Sigmoid colon (tissue), 7 donors: ENCODE results near the gene RAPSN. TPM values are rescaled to one million over a fixed set of nuclear protein-coding genes. Genes with fewer than 3 reads are reported as not detected.
A peak's percentile ranks its signal among the peaks of the same experiment; 100 is the strongest.

ENCODE experiments used
- DNase-seq: peaks from one replicate; pipeline ENCODE4 v3.0.0-alpha.2; 2019
- H3K27ac ChIP-seq, 4 donors: fragments of 200-600 bp; sonication (generic); one replicate each; pipeline ENCODE4 v1.5.1; 2016 to 2019; ENCODE audit warnings: mild to moderate bottlenecking in 1 of 4
- H3K27me3 ChIP-seq, 3 donors: fragments of 200-600 bp; sonication (generic); one replicate each; pipeline ENCODE4 v1.5.1; 2019; ENCODE audit warnings: mild to moderate bottlenecking in 1 of 3
- H3K36me3 ChIP-seq, 4 donors: fragments of 200-600 bp; sonication (generic); one replicate each; pipeline ENCODE4 v1.5.1; 2016 to 2019
- H3K4me1 ChIP-seq, 4 donors: fragments of 200-600 bp; sonication (generic); one replicate each; pipeline ENCODE4 v1.5.1; 2017 to 2019
- H3K4me3 ChIP-seq, 4 donors: fragments of 200-600 bp; sonication (generic); one replicate each; pipeline ENCODE4 v1.5.1; 2017 to 2019; ENCODE audit warnings: mild to moderate bottlenecking in 2 of 4, moderate library complexity in 1 of 4
- H3K9me3 ChIP-seq, 4 donors: fragments of 200-600 bp in 3 of 4; sonication (generic) in 3 of 4; one replicate each; pipeline versions ENCODE4 v1.5.1 to v1.6.1; 2013 to 2019
- EP300 ChIP-seq, 4 donors: sonication (generic); formaldehyde crosslinking; IDR thresholded peaks; one replicate each; pipeline ENCODE4 v1.6.1; 2017; ENCODE audit warnings: antibody characterized with exemption in 4 of 4
- POLR2A ChIP-seq, 2 donors: fragments of 450-650 bp; IDR thresholded peaks; one replicate each; pipeline ENCODE4 v1.6.1; 2016; ENCODE audit warnings: antibody characterized with exemption in 2 of 2, mild to moderate bottlenecking in 2 of 2, moderate library complexity in 2 of 2
- POLR2AphosphoS5 ChIP-seq, 4 donors: sonication (generic); formaldehyde crosslinking; IDR thresholded peaks; one replicate each; pipeline ENCODE4 v1.6.1; 2017; ENCODE audit warnings: antibody characterized with exemption in 4 of 4
- WGBS, 2 donors: extraction: QIAGEN DNeasy Blood & Tissue Kit; methylation state at CpG; one replicate each; pipeline ENCODE4 v1.1.7; 2013; 5-methylcytosine and 5-hydroxymethylcytosine counted together
- intact Hi-C: fragments of 100-400 bp; cut with DNase I; formaldehyde crosslinking; loops from one replicate; pipeline ENCODE4 v1.15.1; 2023
- polyA plus RNA-seq, 3 donors: library from polyadenylated mRNA; stranded (reverse); fragments of 200-250 nt; gene quantifications; one replicate each; pipeline ENCODE4 v1.2.3, GENCODE V29; 2013
- total RNA-seq, 4 donors: library from RNA; depleted of rRNA; stranded (reverse); fragments of >200 nt; gene quantifications; one replicate each; pipeline ENCODE4 v1.1.0, GENCODE V29; 2016
- TF ChIP-seq, protein P1 (sequence below), 4 experiments: fragments of 450-650 bp in 3 of 4; fragments of 200-600 bp in 1 of 4; IDR thresholded peaks; one replicate each; pipeline ENCODE4 v1.5.1; 2016 to 2019; ENCODE audit warnings: antibody characterized with exemption in 4 of 4, mild to moderate bottlenecking in 3 of 4, moderate library complexity in 2 of 4
- donor health status: healthy with polysubstance abuse.
- donor health status: Bipolar disorder and iron deficiency.
- donor health status: healthy.

Gene RAPSN
- total and polyA plus RNA-seq, 7 donors, result 0.27 to 0.61 (median 0.46) TPM; not detected in 3

DNA sequence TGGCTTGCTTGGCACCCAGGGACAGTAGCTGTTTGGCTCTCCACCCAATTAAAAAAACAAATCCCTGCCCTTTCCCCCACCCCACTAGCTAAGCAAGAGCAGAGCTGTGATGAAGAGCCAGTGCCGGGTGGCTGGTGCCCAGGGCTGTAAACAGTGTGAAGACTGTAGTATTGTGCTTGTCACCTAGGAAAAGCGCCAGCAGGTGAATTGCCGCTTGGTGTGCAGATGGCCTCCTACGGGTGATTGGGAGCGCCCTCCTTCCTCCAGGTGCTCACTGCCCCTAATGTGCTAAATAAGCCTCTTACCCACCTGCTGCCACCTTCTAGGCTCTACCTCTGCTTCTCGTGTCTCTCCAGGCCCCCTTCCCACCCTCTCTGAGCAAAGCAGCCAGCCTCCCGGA lies 18.4 kb upstream of the RAPSN start:
- peaks cover 0 to 47% (median 32%) of the 10 kb centered on the region in 4 donors for H3K36me3 ChIP-seq
- H3K27ac ChIP-seq, result peak overlapping the region; percentile 64 to 78 (median 71)
- intact Hi-C loops, result loop anchor here (5.0 kb wide), 2 partner anchors 85 to 100 kb away; partner anchors contain the start of genes CELF1 and PTPMT1
- H3K4me1 ChIP-seq, result peaks cover 0 to 70% (median 64%) of the 10 kb centered on the region in 4 donors
- no peaks in the 10 kb centered on the region for H3K9me3 ChIP-seq
- no peaks in the 10 kb centered on the region for H3K27me3 ChIP-seq
- peak; percentile 70 for DNase-seq
- TF ChIP-seq EP300 (IDR thresholded peaks at IDR 0.05) (no peak), POLR2A (IDR thresholded peaks at IDR 0.05) (no peak), POLR2AphosphoS5 (IDR thresholded peaks at IDR 0.05) (no peak)
- TF ChIP-seq, protein P1, sequence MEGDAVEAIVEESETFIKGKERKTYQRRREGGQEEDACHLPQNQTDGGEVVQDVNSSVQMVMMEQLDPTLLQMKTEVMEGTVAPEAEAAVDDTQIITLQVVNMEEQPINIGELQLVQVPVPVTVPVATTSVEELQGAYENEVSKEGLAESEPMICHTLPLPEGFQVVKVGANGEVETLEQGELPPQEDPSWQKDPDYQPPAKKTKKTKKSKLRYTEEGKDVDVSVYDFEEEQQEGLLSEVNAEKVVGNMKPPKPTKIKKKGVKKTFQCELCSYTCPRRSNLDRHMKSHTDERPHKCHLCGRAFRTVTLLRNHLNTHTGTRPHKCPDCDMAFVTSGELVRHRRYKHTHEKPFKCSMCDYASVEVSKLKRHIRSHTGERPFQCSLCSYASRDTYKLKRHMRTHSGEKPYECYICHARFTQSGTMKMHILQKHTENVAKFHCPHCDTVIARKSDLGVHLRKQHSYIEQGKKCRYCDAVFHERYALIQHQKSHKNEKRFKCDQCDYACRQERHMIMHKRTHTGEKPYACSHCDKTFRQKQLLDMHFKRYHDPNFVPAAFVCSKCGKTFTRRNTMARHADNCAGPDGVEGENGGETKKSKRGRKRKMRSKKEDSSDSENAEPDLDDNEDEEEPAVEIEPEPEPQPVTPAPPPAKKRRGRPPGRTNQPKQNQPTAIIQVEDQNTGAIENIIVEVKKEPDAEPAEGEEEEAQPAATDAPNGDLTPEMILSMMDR (IDR thresholded peaks at IDR 0.05), result no peak
- WGBS, 2 donors, result 21 to 71% methylated on average over 7 of the region's 7 CpGs
- no peak overlapping the region for H3K4me3 ChIP-seq

DNA sequence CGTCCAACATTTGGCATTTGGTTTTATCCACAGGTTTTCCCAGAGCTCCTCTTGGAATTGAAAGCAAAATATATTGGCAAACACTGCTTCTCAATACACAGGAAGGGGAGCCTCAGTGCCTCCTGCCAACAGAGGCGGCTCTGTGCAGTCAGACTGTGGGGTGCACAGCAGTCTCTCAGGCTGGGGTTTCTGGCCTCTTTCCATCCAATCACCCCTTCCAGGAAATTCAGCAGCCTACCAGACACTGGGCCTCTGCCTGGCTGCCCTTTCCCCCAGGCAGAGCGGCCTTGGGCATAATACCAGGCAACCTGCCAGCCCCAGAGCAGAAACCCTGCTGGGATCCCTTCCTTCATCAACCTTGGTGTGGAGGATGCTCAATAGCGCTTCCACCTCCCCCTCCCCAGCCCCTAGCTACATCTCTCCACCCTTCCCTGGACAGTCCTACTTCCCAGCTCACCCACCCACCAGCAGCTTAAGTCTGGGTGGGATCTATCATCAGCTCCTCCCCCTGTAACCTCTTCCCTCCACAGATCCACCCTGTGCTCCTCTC lies 17.8 kb upstream of the RAPSN start:
- no peak for TF ChIP-seq EP300 (IDR thresholded peaks at IDR 0.05)
- TF ChIP-seq, protein P1 (IDR thresholded peaks at IDR 0.05), result no peak
- no peak for TF ChIP-seq POLR2AphosphoS5 (IDR thresholded peaks at IDR 0.05)
- no peak for TF ChIP-seq POLR2A (IDR thresholded peaks at IDR 0.05)

DNA sequence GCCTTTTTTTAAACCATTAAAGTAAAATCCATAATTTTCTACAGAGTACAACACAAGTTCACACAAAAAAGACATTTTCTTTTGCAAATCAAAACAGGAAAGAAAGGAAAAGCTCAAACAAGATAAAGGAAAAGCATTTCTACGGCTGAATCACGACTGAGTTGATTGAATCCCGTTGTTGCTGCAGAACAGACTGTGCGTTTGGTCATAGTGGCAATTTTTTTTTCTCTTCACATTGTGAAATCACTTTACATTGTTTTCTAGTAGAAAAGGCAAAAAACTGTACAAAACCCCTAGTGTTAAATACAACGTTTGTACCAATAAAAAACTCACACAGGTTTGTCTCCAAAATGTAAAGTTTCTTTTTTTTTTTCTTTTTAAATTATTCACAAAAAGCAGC lies 17.3 kb upstream of the RAPSN start:
- WGBS, 2 donors, result 30 to 66% methylated on average over 5 of the region's 5 CpGs
- no peaks in the 10 kb centered on the region for H3K9me3 ChIP-seq
- DNase-seq, result no peak

More for the DNA sequence above, 17.8 kb upstream of the RAPSN start:
- DNase-seq, result peak; percentile 82
- H3K27me3 ChIP-seq, result no peaks in the 10 kb centered on the region
- H3K9me3 ChIP-seq, result no peaks in the 10 kb centered on the region
- 16 to 58% methylated on average over 4 of the region's 4 CpGs for WGBS, 2 donors
- peaks cover 0 to 70% (median 64%) of the 10 kb centered on the region in 4 donors for H3K4me1 ChIP-seq
- H3K4me3 ChIP-seq, result no peak overlapping the region
- H3K36me3 ChIP-seq, result peaks cover 0 to 42% (median 26%) of the 10 kb centered on the region in 4 donors
- peak overlapping the region; percentile 64 to 78 (median 71) for H3K27ac ChIP-seq
- intact Hi-C loops, result loop anchor here (5.0 kb wide), 2 partner anchors 86 to 101 kb away; partner anchors contain the start of genes CELF1 and PTPMT1

DNA sequence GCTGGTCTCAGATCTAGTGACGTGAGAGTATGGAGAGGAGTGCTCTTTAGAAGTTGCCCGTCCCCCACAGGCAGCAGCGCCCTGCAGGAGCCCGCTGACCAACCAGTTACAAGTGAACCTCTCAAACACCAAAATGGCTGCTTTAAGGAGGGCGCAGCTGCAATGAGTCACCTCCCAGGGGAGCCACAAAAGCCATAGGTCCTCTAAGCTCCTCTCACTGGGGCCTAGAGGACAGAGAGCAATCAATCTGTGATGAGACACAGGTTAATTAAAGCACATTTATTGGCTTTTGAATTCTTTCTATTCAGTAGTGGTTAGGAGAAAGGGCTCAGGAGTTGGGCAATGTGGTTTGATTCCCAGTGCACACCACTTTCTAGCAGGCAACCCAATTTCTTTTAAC lies 15.5 kb upstream of the RAPSN start:
- peak; percentile 8 for DNase-seq
- Histone ChIP-seq H3K4me1 (peaks cover 0 to 51% (median 45%) of the 10 kb centered on the region in 4 donors), H3K36me3 (peaks cover 0 to 28% (median 10%) of the 10 kb centered on the region in 4 donors), H3K27me3 (no peaks in the 10 kb centered on the region), H3K4me3 (no peak overlapping the region), H3K9me3 (no peaks in the 10 kb centered on the region), H3K27ac (no peak overlapping the region)
- intact Hi-C loops, result no loop called here
- WGBS, 2 donors, result 96% methylated on average over 5 of the region's 5 CpGs
- TF ChIP-seq, protein P1 (IDR thresholded peaks at IDR 0.05), result no peak
- TF ChIP-seq POLR2A (IDR thresholded peaks at IDR 0.05) (no peak), POLR2AphosphoS5 (IDR thresholded peaks at IDR 0.05) (no peak), EP300 (IDR thresholded peaks at IDR 0.05) (no peak)

More for the DNA sequence above, 17.3 kb upstream of the RAPSN start:
- TF ChIP-seq, protein P1 (IDR thresholded peaks at IDR 0.05), result no peak
- no peak for TF ChIP-seq POLR2A (IDR thresholded peaks at IDR 0.05)
- TF ChIP-seq POLR2AphosphoS5 (IDR thresholded peaks at IDR 0.05), result no peak
- no peak for TF ChIP-seq EP300 (IDR thresholded peaks at IDR 0.05)
- H3K36me3 ChIP-seq, result peaks cover 0 to 36% (median 20%) of the 10 kb centered on the region in 4 donors
- intact Hi-C loops, result loop anchor here (5.0 kb wide), 2 partner anchors 86 to 101 kb away; partner anchors contain the start of genes CELF1 and PTPMT1
- no peak overlapping the region for H3K4me3 ChIP-seq
- peaks cover 0 to 68% (median 62%) of the 10 kb centered on the region in 4 donors for H3K4me1 ChIP-seq
- H3K27me3 ChIP-seq, result no peaks in the 10 kb centered on the region
- peak overlapping the region; percentile 64 to 78 (median 71) for H3K27ac ChIP-seq
